Activated CD8-positive, alpha-beta memory T cell treated with anti-CD3 and anti-CD28 coated beads, Interleukin-2, amount 10 ng/mL, durations not matched to agents 7 days and 5 days (primary cell): ENCODE results near the gene CMBL. TPM values are rescaled to one million over a fixed set of nuclear protein-coding genes. Genes with fewer than 3 reads are reported as not detected.
"Not testable (repeated sequence)": the region's sequence is repeated elsewhere in the genome, so short reads cannot be mapped to it uniquely, and the experiment has no call there.

ENCODE experiments used
- ATAC-seq: fragments of 150-1000 bp; cut with Tn5 transposase; one replicate; pipeline ENCODE4 v1.10.0; 2021; ENCODE audit warnings: moderate library complexity
- CTCF ChIA-PET: fragments of 350-600 bp; sonication (Branson Sonifier 250); formaldehyde crosslinking; loops from one replicate; lab custom pipeline; 2021; ENCODE audit warnings: antibody characterized with exemption; lab: Charles Lee
- DNase-seq: peaks from one replicate; pipeline ENCODE4 v3.0.0-alpha.2; 2020
- H3K27ac Mint-ChIP-seq: one replicate; pipeline ENCODE4 v1.8.0; 2021; ENCODE audit warnings: mild to moderate bottlenecking, mixed read lengths
- H3K27me3 Mint-ChIP-seq: one replicate; pipeline ENCODE4 v1.8.0; 2021; ENCODE audit warnings: mixed read lengths
- H3K36me3 Mint-ChIP-seq: one replicate; pipeline ENCODE4 v1.8.0; 2021; ENCODE audit warnings: mild to moderate bottlenecking, mixed read lengths
- H3K4me1 Mint-ChIP-seq: one replicate; pipeline ENCODE4 v1.8.0; 2021; ENCODE audit warnings: mixed read lengths
- H3K4me3 Mint-ChIP-seq: one replicate; pipeline ENCODE4 v1.8.0; 2021; ENCODE audit warnings: mild to moderate bottlenecking, moderate library complexity, mixed read lengths
- H3K9me3 Mint-ChIP-seq: one replicate; pipeline ENCODE4 v1.8.0; 2022; ENCODE audit warnings: low read depth, mixed read lengths
- total RNA-seq, 2 experiments: library from RNA; stranded (reverse); gene quantifications; one replicate each; pipeline ENCODE4 v1.2.3, GENCODE V29; 2021

CMBL gene
- 1 to 10 TPM; 2.7 to 3.2 TPM for total RNA-seq

- ATAC-seq (peak; percentile 84), DNase-seq (peak; percentile 45)
- H3K27ac Mint-ChIP-seq = no peak within 1 kb of the TSS
- H3K4me3 Mint-ChIP-seq = peak within 1 kb of the TSS; percentile 77
- peaks cover 23% of the 10 kb centered on the region for H3K4me1 Mint-ChIP-seq
- H3K27me3 Mint-ChIP-seq = peaks cover 41% of the 10 kb centered on the region
- CTCF ChIA-PET = interaction anchor here (1.4 kb wide), 1 partner anchor 24 kb away, joined by 4 read pairs; no protein-coding TSS in a partner anchor
- H3K9me3 Mint-ChIP-seq = no peaks in the 10 kb centered on the region
- H3K36me3 Mint-ChIP-seq = peaks cover 2% of the 10 kb centered on the region
These were observed at the start of gene CMBL for GRCh38 chr5:10307206-10308148. CMBL (minus strand) TSS chr5:10307902; CDS start chr5:10290762, 17,140 bp downstream.

- ATAC-seq (peak; percentile 21), DNase-seq (no peak)
- CTCF ChIA-PET = interaction anchor here (1.1 kb wide), 1 partner anchor 71 kb away, joined by 3 read pairs; no protein-coding TSS in a partner anchor
- no peaks in the 10 kb centered on the region for H3K9me3 Mint-ChIP-seq
- H3K4me3 Mint-ChIP-seq = peak overlapping the region; percentile 94
- H3K27ac Mint-ChIP-seq = peak overlapping the region; percentile 99
- peaks cover 10% of the 10 kb centered on the region for H3K36me3 Mint-ChIP-seq
- H3K27me3 Mint-ChIP-seq = no peaks in the 10 kb centered on the region
- H3K4me1 Mint-ChIP-seq = peaks cover 37% of the 10 kb centered on the region
These were observed 47.6 kb upstream of the CMBL start for GRCh38 chr5:10355071-10355889.

- Mint-ChIP-seq H3K27me3 (no peaks in the 10 kb centered on the region), H3K4me1 (peaks cover 37% of the 10 kb centered on the region)
These were observed 46.6 kb upstream of the CMBL start for GRCh38 chr5:10354048-10354872.

GRCh38 chr5:10353241-10354047, 45.7 kb upstream of the CMBL start, which contains the start of gene MARCHF6:
MARCHF6 (plus strand) TSS chr5:10353695; CDS start chr5:10353899, 204 bp downstream.
- H3K4me1 Mint-ChIP-seq = peaks cover 33% of the 10 kb centered on the region
- peak within 1 kb of the TSS; percentile 94 for H3K4me3 Mint-ChIP-seq
- H3K27me3 Mint-ChIP-seq = no peaks in the 10 kb centered on the region
- ATAC-seq (peak; percentile 88), DNase-seq (peak; percentile 96)
- CTCF ChIA-PET = interaction anchor here (1.0 to 1.9 kb wide), 6 partner anchors 11 to 275 kb away, joined by 3 to 10 read pairs (median 4); no protein-coding TSS in a partner anchor
- no peaks in the 10 kb centered on the region for H3K9me3 Mint-ChIP-seq
- peaks cover 6% of the 10 kb centered on the region for H3K36me3 Mint-ChIP-seq
- peak within 1 kb of the TSS; percentile 99 for H3K27ac Mint-ChIP-seq

More at GRCh38 chr5:10354048-10354872, 46.6 kb upstream of the CMBL start:
- peak; percentile 21 for ATAC-seq
- DNase-seq = peak; percentile 71
- Mint-ChIP-seq H3K36me3 (peaks cover 8% of the 10 kb centered on the region), H3K27ac (peak overlapping the region; percentile 99), H3K9me3 (no peaks in the 10 kb centered on the region), H3K4me3 (peak overlapping the region; percentile 94)
- CTCF ChIA-PET = interaction anchor here (1.0 to 1.9 kb wide), 6 partner anchors 10 to 103 kb away, joined by 3 to 10 read pairs (median 4); no protein-coding TSS in a partner anchor

GRCh38 chr5:10352430-10353240, 44.9 kb upstream of the CMBL start:
- Mint-ChIP-seq H3K4me1 (peaks cover 27% of the 10 kb centered on the region), H3K27ac (peak overlapping the region; percentile 89), H3K36me3 (peaks cover 3% of the 10 kb centered on the region), H3K27me3 (no peaks in the 10 kb centered on the region), H3K9me3 (no peaks in the 10 kb centered on the region), H3K4me3 (peak overlapping the region; percentile 85)
- ATAC-seq (peak; percentile 2), DNase-seq (peak; percentile 44)
- CTCF ChIA-PET = interaction anchor here (1.0 to 1.9 kb wide), 6 partner anchors 12 to 276 kb away, joined by 3 to 10 read pairs (median 4); no protein-coding TSS in a partner anchor

GRCh38 chr5:10351919-10352318, 44.2 kb upstream of the CMBL start:
- CTCF ChIA-PET = interaction anchor here (1.9 kb wide), 1 partner anchor 12 kb away, joined by 10 read pairs; no protein-coding TSS in a partner anchor
- Mint-ChIP-seq H3K9me3 (no peaks in the 10 kb centered on the region), H3K4me3 (no peak overlapping the region), H3K4me1 (peaks cover 21% of the 10 kb centered on the region), H3K36me3 (peaks cover 3% of the 10 kb centered on the region), H3K27me3 (no peaks in the 10 kb centered on the region), H3K27ac (peak overlapping the region; percentile 18)
- DNase-seq = no peak
- no peak for ATAC-seq

GRCh38 chr5:10351199-10351905, 43.6 kb upstream of the CMBL start:
- Mint-ChIP-seq H3K9me3 (no peaks in the 10 kb centered on the region), H3K4me1 (peaks cover 19% of the 10 kb centered on the region), H3K4me3 (no peak overlapping the region), H3K27ac (no peak overlapping the region), H3K27me3 (no peaks in the 10 kb centered on the region), H3K36me3 (peaks cover 3% of the 10 kb centered on the region)
- DNase-seq (no peak), ATAC-seq (no peak)
- CTCF ChIA-PET = no interaction called here

GRCh38 chr5:10348258-10348657, 40.6 kb upstream of the CMBL start:
- CTCF ChIA-PET = interaction anchor here (0.7 kb wide), 1 partner anchor 18 kb away, joined by 3 read pairs; no protein-coding TSS in a partner anchor

GRCh38 chr5:10344461-10345106, 36.9 kb upstream of the CMBL start:
- not testable (repeated sequence) for H3K4me1 Mint-ChIP-seq, H3K9me3 Mint-ChIP-seq, H3K27ac Mint-ChIP-seq, H3K4me3 Mint-ChIP-seq, H3K27me3 Mint-ChIP-seq, ATAC-seq, DNase-seq, H3K36me3 Mint-ChIP-seq
- CTCF ChIA-PET = interaction anchor here (0.7 to 1.9 kb wide), 2 partner anchors 14 to 61 kb away, joined by 4 to 8 read pairs; no protein-coding TSS in a partner anchor

More at GRCh38 chr5:10348258-10348657, 40.6 kb upstream of the CMBL start:
- H3K27ac Mint-ChIP-seq = no peak overlapping the region
- H3K4me3 Mint-ChIP-seq = no peak overlapping the region
- H3K27me3 Mint-ChIP-seq = no peaks in the 10 kb centered on the region
- H3K4me1 Mint-ChIP-seq = peaks cover 12% of the 10 kb centered on the region
- no peaks in the 10 kb centered on the region for H3K9me3 Mint-ChIP-seq
- DNase-seq (no peak), ATAC-seq (no peak)
- H3K36me3 Mint-ChIP-seq = no peaks in the 10 kb centered on the region

GRCh38 chr5:10343486-10343885, 35.8 kb upstream of the CMBL start:
- no peaks in the 10 kb centered on the region for H3K36me3 Mint-ChIP-seq
- CTCF ChIA-PET = interaction anchor here (1.1 to 1.9 kb wide), 2 partner anchors 21 to 59 kb away, joined by 3 to 8 read pairs; no protein-coding TSS in a partner anchor
- H3K9me3 Mint-ChIP-seq = no peaks in the 10 kb centered on the region
- no peak overlapping the region for H3K4me3 Mint-ChIP-seq
- no peaks in the 10 kb centered on the region for H3K27me3 Mint-ChIP-seq
- DNase-seq = no peak
- H3K27ac Mint-ChIP-seq = no peak overlapping the region
- ATAC-seq = no peak
- no peaks in the 10 kb centered on the region for H3K4me1 Mint-ChIP-seq
